IgD-negative memory B cell (primary cell): ENCODE measurements around the gene ACIN1. TPM values are rescaled to one million over a fixed set of nuclear protein-coding genes. Genes with fewer than 3 reads are reported as not detected.
"Not testable (repeated sequence)": the region's sequence is repeated elsewhere in the genome, so short reads cannot be mapped to it uniquely, and the experiment has no call there.

Source experiments
- H3K27ac Mint-ChIP-seq, 3 donors: one replicate each; pipeline ENCODE4 v1.8.0; 2020 to 2022; ENCODE audit warnings: mild to moderate bottlenecking in 3 of 3, mixed read lengths in 3 of 3, moderate library complexity in 1 of 3
- H3K27me3 Mint-ChIP-seq: one replicate; pipeline ENCODE4 v1.8.0; 2021; ENCODE audit warnings: mixed read lengths
- H3K36me3 Mint-ChIP-seq: one replicate; pipeline ENCODE4 v1.8.0; 2020; ENCODE audit warnings: mild to moderate bottlenecking, mixed read lengths
- H3K4me1 Mint-ChIP-seq, 3 donors: one replicate each; pipeline ENCODE4 v1.8.0; 2020 to 2022; ENCODE audit warnings: mixed read lengths in 3 of 3, mild to moderate bottlenecking in 1 of 3
- H3K4me3 Mint-ChIP-seq, 4 donors: one replicate each; pipeline ENCODE4 v1.8.0; 2020 to 2022; ENCODE audit warnings: mild to moderate bottlenecking in 4 of 4, mixed read lengths in 4 of 4, moderate library complexity in 3 of 4
- H3K9me3 Mint-ChIP-seq, 3 donors: one replicate each; pipeline ENCODE4 v1.8.0; 2020 to 2021; ENCODE audit warnings: mixed read lengths in 3 of 3, mild to moderate bottlenecking in 1 of 3
- polyA plus RNA-seq: library from polyadenylated mRNA; unstranded; fragments of 300-500 nt; fragmentation: Illumina TruSeq; gene quantifications from one replicate; pipeline ENCODE4 v1.2.3, GENCODE V29; 2021

Gene ACIN1
- polyA plus RNA-seq, 1 donor from 2014 or later, result 18.8 TPM

- peaks cover 12% of the 10 kb centered on the region for H3K36me3 Mint-ChIP-seq
- H3K4me3 Mint-ChIP-seq, result no peak overlapping the region
- no peaks in the 10 kb centered on the region for H3K27me3 Mint-ChIP-seq
- peaks cover 5 to 12% (median 12%) of the 10 kb centered on the region in 3 donors for H3K4me1 Mint-ChIP-seq
- H3K27ac Mint-ChIP-seq, result peak overlapping the region in 1 of 3 donors; percentile 90
- H3K9me3 Mint-ChIP-seq, result no peaks in the 10 kb centered on the region
These were observed 69.7 kb downstream of the ACIN1 start for GRCh38 chr14:23025151-23025814.

GRCh38 chr14:23024612-23025075 is 70.3 kb downstream of the ACIN1 start:
- Mint-ChIP-seq H3K36me3 (peaks cover 12% of the 10 kb centered on the region), H3K9me3 (no peaks in the 10 kb centered on the region), H3K4me3 (peak overlapping the region in 1 of 4 donors; percentile 39), H3K27ac (peak overlapping the region in 1 of 3 donors; percentile 90), H3K4me1 (peaks cover 5 to 12% (median 12%) of the 10 kb centered on the region in 3 donors), H3K27me3 (no peaks in the 10 kb centered on the region)

GRCh38 chr14:23023795-23024152 is 71.2 kb downstream of the ACIN1 start:
- H3K27me3 Mint-ChIP-seq, result no peaks in the 10 kb centered on the region

GRCh38 chr14:23023022-23023794 is 71.7 kb downstream of the ACIN1 start:
- Mint-ChIP-seq H3K27me3 (no peaks in the 10 kb centered on the region), H3K27ac (peak overlapping the region in 2 of 3 donors; percentile 24 to 43), H3K36me3 (peaks cover 7% of the 10 kb centered on the region), H3K4me1 (peaks cover 0 to 6% (median 4%) of the 10 kb centered on the region in 3 donors), H3K9me3 (no peaks in the 10 kb centered on the region), H3K4me3 (no peak overlapping the region)

More at GRCh38 chr14:23023795-23024152, 71.2 kb downstream of the ACIN1 start:
- no peaks in the 10 kb centered on the region for H3K9me3 Mint-ChIP-seq
- H3K4me3 Mint-ChIP-seq, result no peak overlapping the region
- no peak overlapping the region for H3K27ac Mint-ChIP-seq
- peaks cover 9% of the 10 kb centered on the region for H3K36me3 Mint-ChIP-seq
- H3K4me1 Mint-ChIP-seq, result peaks cover 3 to 8% (median 6%) of the 10 kb centered on the region in 3 donors

GRCh38 chr14:23021889-23022442 is 73.0 kb downstream of the ACIN1 start:
- Mint-ChIP-seq H3K9me3 (no peaks in the 10 kb centered on the region), H3K4me1 (peaks cover 0 to 5% (median 2%) of the 10 kb centered on the region in 3 donors), H3K27me3 (no peaks in the 10 kb centered on the region), H3K36me3 (peaks cover 5% of the 10 kb centered on the region), H3K27ac (no peak overlapping the region), H3K4me3 (no peak overlapping the region)

GRCh38 chr14:23021434-23021833 is 73.5 kb downstream of the ACIN1 start:
- H3K36me3 Mint-ChIP-seq, result peaks cover 5% of the 10 kb centered on the region
- H3K27ac Mint-ChIP-seq, result no peak overlapping the region
- no peaks in the 10 kb centered on the region for H3K27me3 Mint-ChIP-seq
- peaks cover 0 to 5% (median 2%) of the 10 kb centered on the region in 3 donors for H3K4me1 Mint-ChIP-seq
- H3K9me3 Mint-ChIP-seq, result no peaks in the 10 kb centered on the region
- no peak overlapping the region for H3K4me3 Mint-ChIP-seq

GRCh38 chr14:23020143-23021128 is 74.5 kb downstream of the ACIN1 start:
- Mint-ChIP-seq H3K9me3 (no peaks in the 10 kb centered on the region), H3K4me3 (no peak overlapping the region), H3K27me3 (no peaks in the 10 kb centered on the region), H3K36me3 (peaks cover 3% of the 10 kb centered on the region), H3K4me1 (peaks cover 0 to 5% (median 4%) of the 10 kb centered on the region in 3 donors), H3K27ac (no peak overlapping the region)

GRCh38 chr14:23018107-23018506 is 76.8 kb downstream of the ACIN1 start:
- no peak overlapping the region for H3K27ac Mint-ChIP-seq
- H3K9me3 Mint-ChIP-seq, result no peaks in the 10 kb centered on the region
- H3K36me3 Mint-ChIP-seq, result peaks cover 3% of the 10 kb centered on the region
- no peak overlapping the region for H3K4me3 Mint-ChIP-seq
- peaks cover 0 to 5% (median 4%) of the 10 kb centered on the region in 3 donors for H3K4me1 Mint-ChIP-seq
- H3K27me3 Mint-ChIP-seq, result no peaks in the 10 kb centered on the region

- H3K9me3 Mint-ChIP-seq, result no peaks in the 10 kb centered on the region
- peaks cover 3% of the 10 kb centered on the region for H3K36me3 Mint-ChIP-seq
- H3K4me1 Mint-ChIP-seq, result peaks cover 0 to 5% (median 2%) of the 10 kb centered on the region in 3 donors
- no peak overlapping the region for H3K27ac Mint-ChIP-seq
- H3K4me3 Mint-ChIP-seq, result no peak overlapping the region
- H3K27me3 Mint-ChIP-seq, result no peaks in the 10 kb centered on the region
These were observed 77.8 kb downstream of the ACIN1 start for GRCh38 chr14:23017091-23017490.

- Mint-ChIP-seq H3K4me1 (peaks cover 0 to 4% (median 2%) of the 10 kb centered on the region in 3 donors), H3K27ac (no peak overlapping the region), H3K9me3 (no peaks in the 10 kb centered on the region), H3K4me3 (no peak overlapping the region), H3K36me3 (peaks cover 2% of the 10 kb centered on the region), H3K27me3 (no peaks in the 10 kb centered on the region)
These were observed 79.3 kb downstream of the ACIN1 start for GRCh38 chr14:23015618-23016017.

- Mint-ChIP-seq H3K4me1 (peaks cover 6 to 12% (median 10%) of the 10 kb centered on the region in 3 donors), H3K4me3 (peak overlapping the region in 1 of 4 donors; percentile 41)
- not testable (repeated sequence) for H3K27ac Mint-ChIP-seq, H3K27me3 Mint-ChIP-seq, H3K36me3 Mint-ChIP-seq, H3K9me3 Mint-ChIP-seq
These were observed 81.2 kb downstream of the ACIN1 start for GRCh38 chr14:23013749-23014054.

GRCh38 chr14:23013054-23013748 is 81.7 kb downstream of the ACIN1 start:
- peaks cover 2% of the 10 kb centered on the region for H3K36me3 Mint-ChIP-seq
- no peaks in the 10 kb centered on the region for H3K27me3 Mint-ChIP-seq
- peak overlapping the region in 1 of 3 donors; percentile 58 for H3K27ac Mint-ChIP-seq
- peak overlapping the region in 1 of 4 donors; percentile 41 for H3K4me3 Mint-ChIP-seq
- no peaks in the 10 kb centered on the region for H3K9me3 Mint-ChIP-seq
- peaks cover 11 to 16% (median 11%) of the 10 kb centered on the region in 3 donors for H3K4me1 Mint-ChIP-seq

GRCh38 chr14:23009939-23010726 is 84.8 kb downstream of the ACIN1 start, which contains the start of gene C14orf93:
Gene C14orf93, minus strand, starts transcription at chr14:23010143. Its CDS starts 11,120 bp downstream, at chr14:22999023.
- H3K4me1 Mint-ChIP-seq, result peaks cover 17 to 26% (median 22%) of the 10 kb centered on the region in 3 donors
- H3K27me3 Mint-ChIP-seq, result no peaks in the 10 kb centered on the region
- peak within 1 kb of the TSS; percentile 81 to 99 (median 94) for H3K4me3 Mint-ChIP-seq
- H3K36me3 Mint-ChIP-seq, result peaks cover 2% of the 10 kb centered on the region
- H3K27ac Mint-ChIP-seq, result peak within 1 kb of the TSS; percentile 62 to 98 (median 95)
- no peaks in the 10 kb centered on the region for H3K9me3 Mint-ChIP-seq
